Large intestine (tissue), 3 donors: ENCODE measurements around the gene VIT. TPM values are rescaled to one million over a fixed set of nuclear protein-coding genes. Genes with fewer than 3 reads are reported as not detected.
A peak's percentile ranks its signal among the peaks of the same experiment; 100 is the strongest.

ENCODE experiments used
- DNase-seq, 2 donors: peaks; one replicate each; pipeline versions ENCODE4 v3.0.0 to v3.0.0-alpha.2; 2013
- H3K27ac ChIP-seq: one replicate; pipeline ENCODE4 v1.5.1; 2013; ENCODE audit warnings: low read length
- H3K27me3 ChIP-seq: 2 replicates; pipeline ENCODE4 v1.6.1; 2013; ENCODE audit warnings: low read length; ENCODE audit not compliant: control insufficient read depth, insufficient read depth
- H3K36me3 ChIP-seq: 2 replicates; pipeline ENCODE4 v1.6.1; 2013; ENCODE audit warnings: low read length; ENCODE audit not compliant: control insufficient read depth, insufficient read depth
- H3K4me1 ChIP-seq: one replicate; pipeline ENCODE4 v1.6.1; 2013; ENCODE audit warnings: low read length; ENCODE audit not compliant: control insufficient read depth, insufficient read depth
- H3K4me3 ChIP-seq: one replicate; pipeline ENCODE4 v1.5.1; 2013; ENCODE audit warnings: low read length
- H3K9me3 ChIP-seq: one replicate; pipeline ENCODE4 v1.6.1; 2013; ENCODE audit warnings: mild to moderate bottlenecking, low read depth, low read length, moderate library complexity; ENCODE audit not compliant: control insufficient read depth
- WGBS: methylation state at CpG from one replicate; pipeline ENCODE4 v1.1.5; 2013; ENCODE audit warnings: low lambda C conversion rate; ENCODE audit not compliant: insufficient coverage; 5-methylcytosine and 5-hydroxymethylcytosine counted together
- polyA plus RNA-seq: library from polyadenylated mRNA; unstranded; fragments of 120-200 nt; gene quantifications from one replicate; pipeline ENCODE4 v1.2.1, GENCODE V29; 2013

The VIT gene
- polyA plus RNA-seq, 1 donor, result 0.13 TPM

GRCh38 chr2:36662638-36663037 is 33.9 kb upstream of the VIT start:
- no peak for DNase-seq
- Histone ChIP-seq H3K4me1 (no peaks in the 10 kb centered on the region), H3K4me3 (no peak overlapping the region), H3K9me3 (no peaks in the 10 kb centered on the region), H3K36me3 (no peaks in the 10 kb centered on the region), H3K27me3 (no peaks in the 10 kb centered on the region), H3K27ac (no peak overlapping the region)
- 93% methylated on average over 3 of the region's 8 CpGs for WGBS

- Histone ChIP-seq H3K9me3 (no peaks in the 10 kb centered on the region), H3K4me3 (no peak overlapping the region), H3K4me1 (no peaks in the 10 kb centered on the region), H3K27ac (no peak overlapping the region), H3K27me3 (no peaks in the 10 kb centered on the region), H3K36me3 (no peaks in the 10 kb centered on the region)
- WGBS, result no CpG with 5 or more reads among the region's 2 CpGs
- DNase-seq, result no peak
Observed at GRCh38 chr2:36663295-36663694, 33.2 kb upstream of the VIT start.

GRCh38 chr2:36663851-36664695 is 32.4 kb upstream of the VIT start:
- Histone ChIP-seq H3K9me3 (no peaks in the 10 kb centered on the region), H3K4me3 (no peak overlapping the region), H3K36me3 (no peaks in the 10 kb centered on the region), H3K27me3 (no peaks in the 10 kb centered on the region), H3K4me1 (no peaks in the 10 kb centered on the region), H3K27ac (no peak overlapping the region)
- DNase-seq, result peak; percentile 47 to 57
- 49% methylated on average over 10 of the region's 12 CpGs for WGBS

- 50% methylated on average over 1 of the region's 1 CpG for WGBS
- no peaks in the 10 kb centered on the region for H3K4me1 ChIP-seq
Observed at GRCh38 chr2:36664696-36665076, 31.8 kb upstream of the VIT start.

GRCh38 chr2:36667931-36668330 is 28.6 kb upstream of the VIT start:
- 73% methylated on average over 3 of the region's 9 CpGs for WGBS
- H3K27ac ChIP-seq, result no peak overlapping the region
- H3K36me3 ChIP-seq, result no peaks in the 10 kb centered on the region
- DNase-seq, result no peak
- H3K4me3 ChIP-seq, result no peak overlapping the region
- no peaks in the 10 kb centered on the region for H3K4me1 ChIP-seq
- H3K27me3 ChIP-seq, result no peaks in the 10 kb centered on the region
- H3K9me3 ChIP-seq, result no peaks in the 10 kb centered on the region

More at GRCh38 chr2:36664696-36665076, 31.8 kb upstream of the VIT start:
- peak in 1 of 2 donors; percentile 9 for DNase-seq
- Histone ChIP-seq H3K27me3 (no peaks in the 10 kb centered on the region), H3K4me3 (no peak overlapping the region), H3K36me3 (no peaks in the 10 kb centered on the region), H3K27ac (no peak overlapping the region), H3K9me3 (no peaks in the 10 kb centered on the region)

GRCh38 chr2:36670881-36671595 is 25.5 kb upstream of the VIT start:
- no peak overlapping the region for H3K27ac ChIP-seq
- H3K36me3 ChIP-seq, result no peaks in the 10 kb centered on the region
- DNase-seq, result no peak
- WGBS, result no CpG with 5 or more reads among the region's 6 CpGs
- H3K9me3 ChIP-seq, result no peaks in the 10 kb centered on the region
- H3K4me1 ChIP-seq, result no peaks in the 10 kb centered on the region
- no peak overlapping the region for H3K4me3 ChIP-seq
- H3K27me3 ChIP-seq, result no peaks in the 10 kb centered on the region

GRCh38 chr2:36671731-36672130 is 24.8 kb upstream of the VIT start:
- Histone ChIP-seq H3K27ac (no peak overlapping the region), H3K36me3 (no peaks in the 10 kb centered on the region), H3K9me3 (no peaks in the 10 kb centered on the region), H3K4me1 (no peaks in the 10 kb centered on the region), H3K4me3 (no peak overlapping the region), H3K27me3 (no peaks in the 10 kb centered on the region)
- no peak for DNase-seq
- WGBS, result no CpG with 5 or more reads among the region's 2 CpGs

- H3K9me3 ChIP-seq, result no peaks in the 10 kb centered on the region
- no peaks in the 10 kb centered on the region for H3K27me3 ChIP-seq
- no peak overlapping the region for H3K4me3 ChIP-seq
- no peak overlapping the region for H3K27ac ChIP-seq
- WGBS, result 83% methylated on average over 1 of the region's 1 CpG
- DNase-seq, result no peak
- no peaks in the 10 kb centered on the region for H3K36me3 ChIP-seq
- H3K4me1 ChIP-seq, result no peaks in the 10 kb centered on the region
Observed at GRCh38 chr2:36672199-36672598, 24.3 kb upstream of the VIT start.

- Histone ChIP-seq H3K27ac (no peak overlapping the region), H3K36me3 (no peaks in the 10 kb centered on the region), H3K4me3 (no peak overlapping the region), H3K9me3 (no peaks in the 10 kb centered on the region), H3K4me1 (no peaks in the 10 kb centered on the region), H3K27me3 (no peaks in the 10 kb centered on the region)
- DNase-seq, result no peak
Observed at GRCh38 chr2:36675579-36676282, 20.8 kb upstream of the VIT start.

GRCh38 chr2:36676364-36676763 is 20.1 kb upstream of the VIT start:
- no peak for DNase-seq
- Histone ChIP-seq H3K9me3 (no peaks in the 10 kb centered on the region), H3K27me3 (no peaks in the 10 kb centered on the region), H3K27ac (no peak overlapping the region), H3K36me3 (no peaks in the 10 kb centered on the region), H3K4me1 (no peaks in the 10 kb centered on the region), H3K4me3 (no peak overlapping the region)
- WGBS, result no CpG with 5 or more reads among the region's 1 CpG
